IMR-90 (cell line): ENCODE data around the gene BUD23. TPM values are rescaled to one million over a fixed set of nuclear protein-coding genes. Genes with fewer than 3 reads are reported as not detected.

Source experiments
- ATAC-seq: fragments of 200-7000 bp; cut with Tn5 transposase; 2 replicates; pipeline ENCODE4 v1.9.1; 2020; ENCODE audit warnings: low read depth, mild to moderate bottlenecking, moderate library complexity
- BruUV-seq: library from RNA; stranded (reverse); fragments of 400-500 nt; replicated peaks from 2 replicates; lab custom pipeline; 2021; lab: Mats Ljungman, UMichigan
- CTCF ChIA-PET: fragments of 300-600 bp; formaldehyde crosslinking; extraction: SDS; loops from one replicate; lab custom pipeline; 2021; ENCODE audit warnings: antibody characterized with exemption; lab: Yijun Ruan, JAX
- POLR2A ChIA-PET: fragments of 300-600 bp; sonication (Branson Sonifier 250); formaldehyde crosslinking; loops from one replicate; lab custom pipeline; 2022; ENCODE audit warnings: antibody characterized with exemption; ENCODE audit not compliant: unreplicated experiment; lab: Charles Lee
- DNase-seq: peaks from one replicate; pipeline ENCODE4 v3.0.0; 2013
- H2AFZ ChIP-seq: replicated peaks from 2 replicates; pipeline ENCODE3; 2013; ENCODE audit warnings: low read length, mild to moderate bottlenecking; ENCODE audit not compliant: poor library complexity
- H2AK5ac ChIP-seq: 2 replicates; pipeline ENCODE4 v1.6.1; 2013; ENCODE audit warnings: low read depth, low read length, inconsistent platforms
- H2AK9ac ChIP-seq: replicated peaks from 2 replicates; pipeline ENCODE3; 2013; ENCODE audit warnings: mild to moderate bottlenecking, low read depth, low read length, moderate library complexity; ENCODE audit not compliant: poor library complexity
- H2BK120ac ChIP-seq: 2 replicates; pipeline ENCODE4 v1.6.1; 2013; ENCODE audit warnings: low read depth, low read length, inconsistent platforms
- H2BK15ac ChIP-seq: 3 replicates; pipeline ENCODE4 v1.6.1; 2013; ENCODE audit warnings: low read depth, low read length, inconsistent platforms
- H2BK20ac ChIP-seq: 2 replicates; pipeline ENCODE4 v1.6.1; 2013; ENCODE audit warnings: low read depth, mild to moderate bottlenecking, inconsistent platforms, low read length, moderate library complexity
- H2BK5ac ChIP-seq: 2 replicates; pipeline ENCODE4 v1.6.1; 2013; ENCODE audit warnings: mild to moderate bottlenecking, low read depth, low read length, inconsistent platforms; ENCODE audit not compliant: poor library complexity, severe bottlenecking
- H3K14ac ChIP-seq: replicated peaks from 2 replicates; pipeline ENCODE4 v1.6.1; 2013; ENCODE audit warnings: low read depth, low read length, inconsistent platforms
- H3K18ac ChIP-seq: 2 replicates; pipeline ENCODE4 v1.6.1; 2013; ENCODE audit warnings: low read depth, low read length, control low read depth
- H3K23ac ChIP-seq: 2 replicates; pipeline ENCODE4 v1.6.1; 2013; ENCODE audit warnings: low read depth, low read length, inconsistent platforms
- H3K27ac ChIP-seq: 2 replicates; pipeline ENCODE4 v1.5.1; 2013; ENCODE audit warnings: mild to moderate bottlenecking, control low read depth, low read length; ENCODE audit not compliant: insufficient read depth
- H3K27me3 ChIP-seq: 2 replicates; pipeline ENCODE4 v1.6.1; 2013; ENCODE audit warnings: low read length; ENCODE audit not compliant: control insufficient read depth, insufficient read depth
- H3K36me3 ChIP-seq: 2 replicates; pipeline ENCODE4 v1.6.1; 2013; ENCODE audit warnings: low read length, mixed read lengths; ENCODE audit not compliant: control insufficient read depth, insufficient read depth
- H3K4ac ChIP-seq: 2 replicates; pipeline ENCODE4 v1.6.1; 2013; ENCODE audit warnings: low read depth, low read length, inconsistent platforms
- H3K4me1 ChIP-seq: 2 replicates; pipeline ENCODE4 v1.6.1; 2013; ENCODE audit warnings: low read length, mixed read lengths; ENCODE audit not compliant: control insufficient read depth, insufficient read depth
- H3K4me2 ChIP-seq: 2 replicates; pipeline ENCODE4 v1.6.1; 2013; ENCODE audit warnings: low read depth, mild to moderate bottlenecking, control low read depth, low read length, moderate library complexity
- H3K4me3 ChIP-seq: 2 replicates; pipeline ENCODE4 v1.5.1; 2013; ENCODE audit warnings: low read depth, mild to moderate bottlenecking, control low read depth, low read length, moderate library complexity; ENCODE audit not compliant: insufficient read depth
- H3K56ac ChIP-seq: 2 replicates; pipeline ENCODE4 v1.6.1; 2013; ENCODE audit warnings: low read length, inconsistent platforms; ENCODE audit not compliant: insufficient read depth; ENCODE audit errors: extremely low read depth
- H3K79me1 ChIP-seq, 2 experiments: 2 replicates each; pipeline ENCODE4 v1.6.1; 2013; ENCODE audit warnings: low read length in 2 of 2, inconsistent platforms in 1 of 2, low read depth in 1 of 2
- H3K9ac ChIP-seq: 2 replicates; pipeline ENCODE4 v1.6.1; 2013; ENCODE audit warnings: low read depth, low read length, control low read depth
- H3K9me1 ChIP-seq: 2 replicates; pipeline ENCODE4 v1.6.1; 2013; ENCODE audit warnings: low read length, inconsistent platforms; ENCODE audit not compliant: insufficient read depth
- H3K9me3 ChIP-seq: 2 replicates; pipeline ENCODE4 v1.6.1; 2013; ENCODE audit warnings: low read length; ENCODE audit not compliant: control insufficient read depth, insufficient read depth
- H4K20me1 ChIP-seq: 2 replicates; pipeline ENCODE4 v1.6.1; 2013; ENCODE audit warnings: low read length, inconsistent platforms; ENCODE audit not compliant: insufficient read depth
- H4K5ac ChIP-seq: 2 replicates; pipeline ENCODE4 v1.6.1; 2013; ENCODE audit warnings: mild to moderate bottlenecking, low read depth, low read length, control low read depth
- H4K8ac ChIP-seq, 2 experiments: 2 replicates each; pipeline ENCODE4 v1.6.1; 2013; ENCODE audit warnings: low read depth in 2 of 2, low read length in 2 of 2, control low read depth in 1 of 2, inconsistent platforms in 1 of 2
- H4K91ac ChIP-seq: 2 replicates; pipeline ENCODE4 v1.6.1; 2013; ENCODE audit warnings: low read depth, low read length, inconsistent platforms; ENCODE audit not compliant: insufficient read depth
- BHLHE40 ChIP-seq: fragments of 150-350 bp; IDR thresholded peaks from 2 replicates; pipeline ENCODE4 v1.6.1; 2016; ENCODE audit warnings: mild to moderate bottlenecking, low read depth, low read length
- CEBPB ChIP-seq: IDR thresholded peaks from 2 replicates; pipeline ENCODE4 v1.6.1; 2012; ENCODE audit warnings: low read depth, low read length, improper control_type of control experiment
- CHD1 ChIP-seq: IDR thresholded peaks from 2 replicates; pipeline ENCODE4 v1.6.1; 2012; ENCODE audit warnings: low read depth, low read length, improper control_type of control experiment
- CTCF ChIP-seq: conservative IDR thresholded peaks from 2 replicates; pipeline ENCODE4 v1.5.1; 2012; ENCODE audit warnings: mild to moderate bottlenecking, low read depth, low read length, improper control_type of control experiment
- ELK1 ChIP-seq: fragments of 150-350 bp; IDR thresholded peaks from 2 replicates; pipeline ENCODE4 v1.6.1; 2016; ENCODE audit warnings: low read depth, mild to moderate bottlenecking, low read length, moderate library complexity, borderline replicate concordance
- FOS ChIP-seq: fragments of 150-350 bp; IDR thresholded peaks from 2 replicates; pipeline ENCODE4 v1.6.1; 2016; ENCODE audit warnings: low read depth, low read length
- MAFK ChIP-seq: IDR thresholded peaks from 2 replicates; pipeline ENCODE4 v1.6.1; 2012; ENCODE audit warnings: low read depth, low read length, improper control_type of control experiment
- MAZ ChIP-seq: IDR thresholded peaks from 2 replicates; pipeline ENCODE4 v1.6.1; 2012; ENCODE audit warnings: low read depth, mild to moderate bottlenecking, low read length, improper control_type of control experiment, moderate library complexity, borderline replicate concordance
- MXI1 ChIP-seq: IDR thresholded peaks from 2 replicates; pipeline ENCODE4 v1.6.1; 2012; ENCODE audit warnings: low read depth, mild to moderate bottlenecking, low read length, moderate library complexity, borderline replicate concordance
- NFE2L2 ChIP-seq: fragments of 150-350 bp; IDR thresholded peaks from 2 replicates; pipeline ENCODE4 v1.6.1; 2016; ENCODE audit warnings: low read depth, mild to moderate bottlenecking, low read length
- POLR2A ChIP-seq: IDR thresholded peaks from 2 replicates; pipeline ENCODE4 v1.6.1; 2012; ENCODE audit warnings: mild to moderate bottlenecking, low read depth, low read length
- RAD21 ChIP-seq: IDR thresholded peaks from 2 replicates; pipeline ENCODE4 v1.6.1; 2012; ENCODE audit warnings: low read length, improper control_type of control experiment
- RCOR1 ChIP-seq: IDR thresholded peaks from 2 replicates; pipeline ENCODE4 v1.6.1; 2012; ENCODE audit warnings: mild to moderate bottlenecking, low read length, improper control_type of control experiment; ENCODE audit not compliant: insufficient replicate concordance
- RFX5 ChIP-seq: IDR thresholded peaks from 2 replicates; pipeline ENCODE4 v1.8.0; 2012; ENCODE audit warnings: low read depth, mild to moderate bottlenecking, low read length, moderate library complexity
- SMC3 ChIP-seq: fragments of 150-350 bp; IDR thresholded peaks from 2 replicates; pipeline ENCODE4 v1.6.1; 2016; ENCODE audit warnings: low read depth, mild to moderate bottlenecking, antibody characterized with exemption, low read length, moderate library complexity
- USF2 ChIP-seq: fragments of 150-350 bp; IDR thresholded peaks from 2 replicates; pipeline ENCODE4 v1.6.1; 2017; ENCODE audit warnings: mild to moderate bottlenecking, antibody characterized with exemption, low read length, low read depth
- WGBS, 2 experiments: methylation state at CpG; one replicate each; pipeline versions ENCODE4 v1.1.5 to v1.1.7; 2013; ENCODE audit warnings: missing lambda C conversion rate in 2 of 2; ENCODE audit not compliant: insufficient read length in 1 of 2; ENCODE audit errors: extremely low coverage in 2 of 2; 5-methylcytosine and 5-hydroxymethylcytosine counted together
- dilution Hi-C: fragments of 300-500 bp; cut with HindIII; formaldehyde crosslinking; loops from one replicate; pipeline ENCODE4 v1.14.3; 2018; ENCODE audit warnings: low sequenced_read_pairs; ENCODE audit not compliant: unreplicated experiment
- in situ Hi-C: fragments of 300-500 bp; cut with MboI; formaldehyde crosslinking; loops from 3 replicates; pipeline ENCODE4 v1.14.3; 2019; ENCODE audit warnings: low sequenced_read_pairs, inconsistent platforms, mixed read lengths
- intact Hi-C: fragments of 100-400 bp; cut with micrococcal nuclease; formaldehyde crosslinking; loops from 2 replicates; pipeline ENCODE4 v1.10.0; 2022
- polyA plus RNA-seq, 3 experiments: library from polyadenylated mRNA; depleted of rRNA; stranded (reverse); fragments of >200 nt; gene quantifications; 2 replicates each; pipeline ENCODE4 v1.2.3, GENCODE V29; 2012; ENCODE audit warnings: low replicate concordance in 1 of 3
- total RNA-seq: library from RNA; depleted of rRNA; stranded (reverse); fragments of >200 nt; gene quantifications from 2 replicates; pipeline ENCODE4 v1.2.3, GENCODE V29; 2012

Gene BUD23
- total and polyA plus RNA-seq, 2 of the 4 experiments (the other 2 are of a cell fraction): 35.7 to 65.2 TPM

GRCh38 chr7:73702665-73703064, 19.3 kb downstream of the BUD23 start:
- Histone ChIP-seq H3K79me1 (peaks cover 5 to 29% of the 10 kb centered on the region in 2 experiments; a peak in 3 of 4 replicates), H2BK5ac (no peak overlapping the region)

More at GRCh38 chr7:73702665-73703064, 19.3 kb downstream of the BUD23 start:
- peaks cover 8% of the 10 kb centered on the region for H3K4me1 ChIP-seq
- no peak overlapping the region for H2BK120ac ChIP-seq
- H3K27ac ChIP-seq: no peak overlapping the region
- no peak overlapping the region for H3K9ac ChIP-seq
- no peak overlapping the region for H2AK9ac ChIP-seq
- no peak overlapping the region for H2AFZ ChIP-seq
- H3K23ac ChIP-seq: no peak overlapping the region
- ATAC-seq (no peak), DNase-seq (no peak)
- CTCF ChIA-PET: interaction anchor here (0.6 to 0.9 kb wide), 3 partner anchors 11 to 23 kb away, joined by 3 to 4 read pairs (median 3); no protein-coding TSS in a partner anchor
- no peaks in the 10 kb centered on the region for H3K27me3 ChIP-seq
- H3K18ac ChIP-seq: no peak overlapping the region
- no peak overlapping the region for H2BK15ac ChIP-seq
- H3K36me3 ChIP-seq: peaks cover 55% of the 10 kb centered on the region
- H2AK5ac ChIP-seq: no peak overlapping the region
- no peak overlapping the region for H3K4me2 ChIP-seq
- no peak overlapping the region for H4K91ac ChIP-seq
- H3K56ac ChIP-seq: no peak overlapping the region
- H4K8ac ChIP-seq: no peak overlapping the region
- H3K9me1 ChIP-seq: 0 out of 2 replicates have a peak, but pooled peaks cover 9% of the 10 kb centered on the region
- in situ Hi-C loops: no loop called here
- H3K4ac ChIP-seq: no peak overlapping the region
- TF ChIP-seq ELK1 (no peak), SMC3 (no peak), RCOR1 (no peak), CEBPB (no peak), MXI1 (no peak), RFX5 (no peak), NFE2L2 (no peak), MAFK (no peak), MAZ (no peak), CTCF (no peak), USF2 (no peak), FOS (no peak), BHLHE40 (no peak), CHD1 (no peak), POLR2A (no peak), RAD21 (no peak)
- no peak overlapping the region for H4K5ac ChIP-seq
- no peaks in the 10 kb centered on the region for H3K9me3 ChIP-seq
- no TSS peak for BruUV-seq
- H4K20me1 ChIP-seq: peaks cover 45% of the 10 kb centered on the region
- intact Hi-C loops: no loop called here
- WGBS, 2 experiments: 95% methylated on average over 6 of the region's 18 CpGs; no CpG with 5 or more reads in 1 of the 2 experiments
- no peak overlapping the region for H3K4me3 ChIP-seq
- dilution Hi-C loops: no loop called here
- H2BK20ac ChIP-seq: no peak overlapping the region
- POLR2A ChIA-PET: no interaction called here
- no peak overlapping the region for H3K14ac ChIP-seq
